GM12891 (cell line): ENCODE measurements around the gene KRT10.

Source experiments
- PAX5 ChIP-seq: IDR thresholded peaks from 2 replicates; pipeline ENCODE4 v1.6.1; 2011; ENCODE audit warnings: low read length, moderate library complexity, mild to moderate bottlenecking; ENCODE audit not compliant: insufficient read depth, severe bottlenecking
- POLR2A ChIP-seq: IDR thresholded peaks from 2 replicates; pipeline ENCODE4 v1.6.1; 2011; ENCODE audit warnings: low read depth, low read length, control low read depth
- POLR2AphosphoS5 ChIP-seq: IDR thresholded peaks from 2 replicates; pipeline ENCODE4 v1.6.1; 2011; ENCODE audit warnings: low read depth, low read length, control low read depth
- SPI1 ChIP-seq: IDR thresholded peaks from 2 replicates; pipeline ENCODE4 v1.6.1; 2011; ENCODE audit warnings: low read depth, low read length, control low read depth
- TAF1 ChIP-seq: IDR thresholded peaks from 2 replicates; pipeline ENCODE4 v1.6.1; 2011; ENCODE audit warnings: low read depth, low read length, control low read depth

DNA sequence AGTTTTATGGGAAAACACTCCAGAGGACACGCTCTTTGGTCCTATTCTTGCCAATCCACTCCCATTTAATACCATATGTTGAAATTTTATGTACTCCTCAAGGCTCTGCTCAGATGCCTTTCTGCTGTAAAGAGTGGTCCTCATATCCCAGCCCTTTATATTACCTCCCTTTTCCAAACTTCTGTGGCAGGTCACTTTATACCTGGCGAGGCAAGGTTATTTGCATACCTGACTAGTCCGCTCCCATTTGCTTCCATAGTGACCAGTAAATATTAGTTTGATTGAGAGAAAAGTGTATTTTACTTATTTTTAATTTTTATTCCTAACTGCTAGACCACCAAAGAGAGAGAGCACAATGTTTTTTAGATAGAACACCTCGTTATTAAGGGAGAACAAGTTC, 27.3 kb upstream of the KRT10 start:
- no peak for TF ChIP-seq POLR2A
- TF ChIP-seq TAF1, result no peak
- TF ChIP-seq POLR2AphosphoS5, result no peak
- TF ChIP-seq PAX5, result no peak
- no peak for TF ChIP-seq SPI1
